GM21423 (cell line): ENCODE measurements around the gene FAM151A.

Experiments used
- ATAC-seq: cut with Tn5 transposase; IDR thresholded peaks from one replicate; pipeline ENCODE4 v1.9.1; 2021; ENCODE audit warnings: mild to moderate bottlenecking, moderate library complexity; ENCODE audit not compliant: unreplicated experiment

The FAM151A gene

DNA sequence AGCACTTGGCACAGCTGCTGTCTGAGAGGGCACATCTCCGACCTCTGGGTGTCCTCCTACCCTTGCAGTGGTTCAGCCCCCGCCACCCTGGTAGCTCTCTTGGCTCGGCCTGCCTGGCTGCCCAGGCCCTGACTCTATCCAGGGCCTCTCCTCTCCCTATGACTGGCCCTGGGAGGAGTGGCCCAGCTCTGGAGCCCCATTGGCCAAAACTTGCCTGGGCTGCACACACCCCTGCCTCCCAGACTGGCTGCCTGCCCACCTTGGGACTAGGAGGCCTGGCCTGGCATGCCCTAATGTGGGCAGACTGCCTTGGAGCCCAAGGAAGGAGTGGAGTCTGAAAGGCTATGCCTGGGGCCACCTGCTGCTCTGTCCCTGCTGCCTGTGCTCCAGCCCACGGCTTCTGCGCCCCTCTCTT is 41.7 kb downstream of the FAM151A start:
- ATAC-seq, result no peak

DNA sequence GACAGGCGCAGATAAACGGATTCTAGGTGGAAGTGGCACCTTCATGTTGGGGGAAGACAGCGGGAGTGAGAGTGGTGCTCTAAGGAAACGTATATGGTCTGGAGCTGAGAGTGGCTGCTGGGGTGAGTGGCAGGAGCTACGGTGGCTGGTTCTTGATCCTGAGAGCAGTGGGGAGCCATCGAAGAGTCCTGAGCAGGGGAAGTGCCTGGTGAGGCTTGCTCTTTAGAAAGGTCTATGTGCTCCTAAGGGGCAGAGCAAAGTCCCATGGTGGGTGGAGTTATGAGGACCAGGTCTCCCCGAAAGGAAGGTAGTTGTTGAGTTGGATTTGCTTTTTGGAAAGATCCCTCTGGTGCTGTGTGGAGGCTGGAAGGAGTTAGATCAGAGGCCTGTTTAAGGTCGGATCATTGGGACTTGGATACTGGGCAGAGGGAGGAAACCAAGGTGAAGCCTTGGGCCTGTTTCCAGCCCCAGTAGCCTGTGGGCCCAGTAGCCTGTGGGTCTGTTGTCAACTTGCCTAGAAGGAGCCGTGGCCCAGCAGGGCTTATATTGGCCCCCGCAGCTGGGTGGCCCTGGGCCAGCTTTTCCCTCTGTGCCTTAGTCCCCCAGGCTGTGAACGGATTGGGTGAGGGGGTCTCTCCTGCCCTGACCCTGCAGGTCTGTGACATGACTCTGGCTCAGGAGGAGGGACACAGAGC is 42.3 kb downstream of the FAM151A start:
- no peak for ATAC-seq

DNA sequence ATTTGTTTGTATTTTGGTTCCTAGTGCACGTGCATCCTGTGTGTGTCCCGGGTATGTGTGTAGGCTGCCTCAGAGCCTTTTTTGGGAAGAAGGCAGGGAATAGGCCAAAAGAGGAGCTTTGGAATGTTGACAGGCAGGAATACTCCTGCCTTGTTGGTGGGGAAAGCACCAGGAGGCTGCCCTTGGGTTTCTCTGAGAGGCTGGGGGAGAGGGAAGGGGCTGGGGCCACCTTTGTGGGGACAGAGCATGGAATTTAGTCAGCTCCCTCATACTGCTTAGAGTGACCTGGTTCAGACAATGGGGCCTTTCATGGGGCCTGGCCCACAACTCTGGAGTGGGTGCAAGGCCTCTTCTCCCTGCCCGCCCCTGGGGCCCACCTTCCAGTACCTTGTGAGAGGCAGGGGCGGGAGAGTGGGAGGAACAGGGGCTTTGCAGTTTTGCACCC is 44.0 kb downstream of the FAM151A start:
- no peak for ATAC-seq

DNA sequence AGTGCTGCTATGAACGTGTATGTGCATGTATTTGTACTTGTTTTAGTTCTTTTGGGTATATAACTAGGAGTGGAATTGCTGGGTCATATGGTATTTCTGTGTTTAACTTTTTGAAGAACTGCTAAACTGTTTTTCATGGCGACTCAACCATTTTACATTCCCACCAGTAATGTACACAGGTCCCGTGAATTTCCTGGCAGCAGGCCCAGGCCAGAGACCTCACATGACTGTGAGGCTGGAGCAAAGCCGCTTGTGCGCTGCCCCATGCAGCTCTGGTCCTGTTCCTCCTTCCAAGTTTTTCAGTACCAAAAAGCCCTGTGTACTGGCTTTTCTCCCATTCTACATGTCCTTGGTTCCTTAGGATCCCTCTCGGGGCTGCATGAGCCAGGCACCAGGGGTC is 45.7 kb downstream of the FAM151A start:
- no peak for ATAC-seq

DNA sequence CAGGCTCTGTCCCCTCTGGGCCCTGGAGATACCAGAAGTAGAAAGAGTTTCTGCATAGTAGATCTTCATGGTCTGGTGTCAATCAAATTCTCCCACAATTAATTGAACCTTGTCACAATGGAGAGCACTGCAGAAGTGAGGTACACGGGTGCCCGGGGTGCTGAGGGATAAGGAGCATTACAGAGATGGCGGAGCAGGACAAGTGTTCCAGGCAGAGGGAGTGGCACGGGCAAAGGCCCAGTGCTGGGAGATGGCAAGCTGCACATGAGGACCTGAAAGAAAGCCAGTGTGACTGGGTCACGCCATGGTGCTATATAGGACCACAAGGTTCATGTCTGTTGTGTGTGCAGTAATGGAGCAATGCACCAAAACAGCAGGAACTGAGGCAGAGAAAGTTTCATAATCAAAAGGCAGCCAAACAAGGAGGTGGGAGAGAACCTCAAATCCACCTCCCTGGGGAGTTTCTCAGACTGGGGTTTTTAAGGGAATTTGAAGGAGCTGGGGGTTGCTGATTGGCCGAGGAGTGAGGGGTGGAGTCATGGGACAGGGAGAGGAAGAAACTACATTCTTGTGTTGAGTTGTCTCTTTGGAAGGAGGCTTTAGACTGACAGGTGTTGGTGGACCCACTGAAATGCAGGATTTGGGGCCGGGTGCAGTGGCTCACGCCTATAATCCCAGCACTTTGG is 47.6 kb downstream of the FAM151A start:
- ATAC-seq, result no peak

DNA sequence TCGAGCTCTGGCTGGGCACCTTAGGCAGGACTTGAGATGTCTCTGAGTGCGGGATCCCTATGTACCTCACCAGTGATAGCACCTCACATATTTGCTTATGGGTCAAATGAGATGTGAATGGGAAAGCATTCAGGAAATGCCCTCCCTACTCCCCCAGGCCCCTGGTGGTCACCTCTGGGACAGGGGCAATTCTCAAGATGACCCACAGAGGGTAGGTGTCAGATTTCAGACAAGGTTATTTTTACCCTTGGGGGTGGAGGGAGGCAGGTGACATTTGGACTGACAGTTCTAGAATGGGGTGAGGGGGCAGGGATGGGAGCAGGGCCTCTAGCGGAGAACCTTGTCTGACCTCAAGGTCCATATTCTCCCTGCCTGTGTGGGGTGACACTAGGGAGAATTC is 48.2 kb downstream of the FAM151A start:
- no peak for ATAC-seq

DNA sequence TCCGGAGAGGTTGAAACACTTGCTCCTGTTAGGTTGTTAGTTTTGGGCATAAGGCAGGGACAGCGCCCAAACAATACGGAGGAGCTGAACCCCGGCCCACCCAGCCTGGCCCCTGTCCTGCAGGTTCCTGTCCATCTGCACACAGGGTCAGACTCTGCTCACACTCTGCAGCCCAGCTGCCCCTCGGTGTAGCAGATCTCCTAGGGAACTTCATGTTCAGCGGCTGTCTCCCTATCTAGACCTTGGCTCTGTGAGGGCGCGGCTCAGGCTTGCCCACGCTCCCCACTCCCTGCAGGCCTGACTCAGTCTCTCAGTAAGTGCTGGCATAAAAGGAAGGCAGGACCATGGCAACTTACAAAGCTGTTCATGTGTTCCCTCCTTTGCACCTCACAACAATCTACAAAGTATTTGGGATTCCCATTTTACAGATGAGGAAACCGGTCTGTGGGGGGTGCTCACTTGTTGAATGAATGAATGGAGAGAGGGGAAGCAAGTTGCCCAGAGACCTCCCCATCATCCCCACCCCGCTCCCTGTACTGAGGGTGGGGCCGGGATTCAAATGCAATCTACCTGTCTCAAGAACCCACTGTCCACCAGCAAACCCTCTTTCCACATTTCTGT is 49.1 kb downstream of the FAM151A start:
- ATAC-seq, result no peak

DNA sequence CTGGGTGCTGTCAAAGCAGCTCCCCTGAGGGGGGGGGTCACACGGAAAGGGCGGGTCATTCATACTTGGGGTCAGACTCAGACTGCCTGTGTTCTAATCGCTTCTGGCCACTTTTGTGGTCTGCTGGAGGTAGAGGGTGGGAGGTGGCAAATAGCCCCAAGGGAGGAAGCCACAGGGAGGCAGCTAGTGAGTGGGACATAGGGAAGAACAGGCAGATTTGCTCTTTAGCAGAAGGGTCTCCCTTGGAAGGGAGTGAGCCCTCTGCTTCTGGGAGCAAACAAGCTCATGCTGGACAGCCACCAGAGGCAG is 50.8 kb downstream of the FAM151A start:
- no peak for ATAC-seq

DNA sequence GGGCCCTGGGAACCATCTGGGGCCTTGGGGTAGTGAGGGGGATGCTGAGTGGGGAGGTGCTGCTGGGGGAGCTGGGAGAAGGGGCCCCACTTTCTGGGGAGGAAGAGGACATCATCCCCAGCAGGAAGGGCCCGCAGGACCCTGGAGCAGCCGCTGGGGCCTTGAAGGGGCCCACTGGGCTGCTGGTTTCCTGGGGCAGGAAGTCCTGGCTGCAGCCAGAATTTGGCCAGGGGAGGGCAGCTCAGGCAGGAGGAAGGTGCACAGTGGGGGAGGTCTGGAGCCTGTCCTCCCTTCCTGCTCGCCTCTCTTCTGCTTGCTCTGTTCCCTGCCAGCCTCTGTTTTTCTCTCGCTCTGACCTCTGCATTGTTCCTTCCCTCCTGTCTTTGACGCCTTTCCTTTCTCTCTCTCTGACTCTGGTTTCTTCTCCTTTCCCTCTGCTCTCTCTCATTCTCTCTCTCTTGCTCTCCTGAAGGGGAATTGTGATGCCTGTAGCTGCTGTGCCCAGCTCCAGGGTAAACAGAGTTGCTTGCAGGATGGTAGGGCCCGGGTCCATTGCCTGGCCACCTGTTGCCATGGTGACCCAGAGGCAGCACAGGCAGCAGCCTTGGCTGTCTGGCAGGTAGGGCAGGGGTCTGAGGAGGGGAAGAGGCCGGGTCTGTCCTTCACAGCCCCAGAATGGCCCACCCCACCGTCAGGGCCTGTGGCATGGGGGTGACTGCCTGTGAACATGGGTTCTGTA is 51.4 kb downstream of the FAM151A start:
- no peak for ATAC-seq

DNA sequence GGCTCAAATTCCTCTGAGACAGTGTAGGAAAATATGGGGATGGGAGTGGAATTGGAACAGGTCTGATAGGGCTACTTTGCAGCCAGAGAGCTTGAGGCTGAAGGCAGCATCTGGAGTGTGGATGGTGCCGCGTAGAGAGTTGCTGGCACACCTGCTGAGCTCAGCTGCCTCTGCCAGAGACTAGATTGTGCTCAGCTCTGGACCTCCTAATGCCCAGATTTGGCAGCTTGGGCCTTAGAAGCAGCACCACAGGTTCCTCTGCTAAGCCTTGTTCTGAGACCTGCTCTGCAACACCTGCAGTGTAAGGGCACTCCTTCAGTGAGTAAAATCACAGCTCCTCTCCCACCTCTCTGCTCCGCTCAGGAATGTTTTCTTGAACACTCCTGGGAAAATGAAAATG is 52.0 kb downstream of the FAM151A start:
- ATAC-seq, result no peak

DNA sequence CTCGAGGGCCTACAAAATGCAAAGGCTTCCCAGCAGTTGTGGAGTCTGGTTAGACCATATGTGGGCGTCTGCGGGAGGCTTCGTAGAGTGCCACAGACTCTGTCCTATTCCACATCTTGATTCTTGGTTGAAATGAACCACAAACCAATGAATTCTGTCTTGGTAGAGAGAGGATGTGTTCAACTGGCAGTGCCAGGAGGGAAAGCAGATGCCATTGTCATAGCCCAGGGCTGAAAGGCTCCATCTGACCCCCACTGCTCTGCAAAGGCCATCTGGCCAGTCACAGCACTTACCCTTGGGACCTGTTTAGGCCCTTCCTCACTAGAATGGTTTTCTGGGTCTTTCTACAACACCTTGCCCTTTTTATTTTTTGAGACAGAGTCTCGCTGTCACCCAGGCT is 53.2 kb downstream of the FAM151A start:
- no peak for ATAC-seq

DNA sequence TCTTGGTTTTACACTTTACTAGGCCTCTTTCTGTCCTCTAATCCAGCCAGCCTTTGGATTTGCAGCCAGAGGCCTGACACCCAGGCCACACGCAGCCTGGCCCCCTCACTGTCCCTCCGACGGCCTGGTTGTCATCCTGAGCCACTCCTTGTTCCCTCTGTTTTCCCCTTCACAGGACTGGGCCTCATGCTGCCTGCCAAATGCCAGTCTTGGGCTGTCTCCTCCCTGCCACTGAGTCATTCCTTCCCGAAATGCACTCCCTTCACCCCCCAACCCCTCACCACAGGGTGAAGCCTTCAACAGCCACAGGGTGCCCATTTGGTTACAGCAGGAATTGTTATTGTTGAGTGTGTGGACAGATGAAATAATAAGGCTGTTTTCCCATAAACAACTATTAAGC is 54.0 kb downstream of the FAM151A start:
- no peak for ATAC-seq

DNA sequence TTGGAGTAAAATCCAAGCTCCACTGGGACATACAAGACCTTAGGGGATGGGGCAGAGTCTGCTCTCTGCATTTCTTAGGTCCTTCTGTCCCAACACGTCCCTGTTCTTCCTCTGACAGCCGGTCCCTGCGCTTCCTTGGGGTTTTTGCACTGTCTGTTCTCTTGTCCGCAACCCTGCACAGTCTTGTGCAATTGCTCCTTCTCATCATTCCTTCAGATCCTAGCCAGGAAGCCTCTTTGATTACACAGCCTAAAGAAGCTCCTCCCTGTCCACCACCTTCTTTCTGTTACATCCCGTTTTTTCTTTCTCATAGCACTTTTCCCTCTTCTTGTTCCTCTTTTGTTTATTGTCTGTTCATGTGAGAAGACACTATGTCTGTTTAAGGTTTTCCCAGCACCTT is 55.4 kb downstream of the FAM151A start:
- ATAC-seq, result no peak

DNA sequence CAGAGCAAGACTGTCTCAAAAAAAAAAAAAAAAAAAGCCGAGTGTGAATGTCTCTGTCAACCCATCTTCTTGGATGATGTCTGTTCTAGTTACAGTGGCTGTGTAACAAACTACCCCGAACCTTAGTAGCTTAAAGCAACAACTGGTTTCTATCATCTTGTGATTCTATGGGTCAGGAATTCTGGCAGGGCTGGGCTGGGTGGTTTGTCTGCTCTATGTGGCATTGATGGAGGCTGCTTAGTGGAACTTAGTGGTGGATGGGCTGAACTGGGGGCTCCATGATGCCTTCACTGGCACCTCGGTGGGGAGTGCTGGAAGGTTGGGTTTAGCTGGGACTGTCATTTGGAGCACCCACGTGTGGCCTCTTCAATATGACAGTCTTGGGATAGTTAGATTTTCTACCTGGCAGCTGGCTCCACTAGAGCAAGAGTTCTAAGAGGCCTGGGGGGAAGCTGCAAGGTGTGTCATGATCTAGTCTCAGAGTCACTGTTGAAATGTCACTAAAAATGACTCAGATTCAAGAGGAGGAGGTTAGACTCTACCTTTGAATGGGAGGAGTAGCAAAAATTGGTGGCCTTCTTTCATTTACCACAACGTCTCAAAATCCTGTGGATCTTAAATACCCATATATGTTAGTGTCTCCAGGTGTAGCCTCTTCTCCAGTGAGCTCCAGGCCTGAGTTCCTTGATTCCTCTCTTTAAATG is 56.7 kb downstream of the FAM151A start:
- no peak for ATAC-seq

DNA sequence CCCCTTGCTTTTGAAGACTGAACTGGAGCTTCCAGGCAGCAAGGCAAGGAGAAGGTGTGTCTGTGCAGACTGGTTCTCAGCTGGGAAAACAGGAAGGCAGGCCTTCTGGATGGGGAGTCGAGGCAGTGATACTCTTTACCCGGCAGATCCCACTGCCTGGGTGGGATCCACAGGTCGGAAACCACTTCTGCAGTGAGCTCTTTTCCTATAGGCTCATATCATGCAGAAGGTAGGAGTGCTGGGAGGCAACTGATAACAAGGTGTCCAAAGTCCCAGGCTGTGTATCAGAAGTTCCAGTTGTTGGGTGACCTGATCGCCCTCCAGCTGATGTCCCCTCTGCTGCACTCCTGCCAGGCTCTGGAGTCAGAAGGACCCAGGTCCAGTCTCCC is 58.2 kb downstream of the FAM151A start:
- ATAC-seq, result no peak

DNA sequence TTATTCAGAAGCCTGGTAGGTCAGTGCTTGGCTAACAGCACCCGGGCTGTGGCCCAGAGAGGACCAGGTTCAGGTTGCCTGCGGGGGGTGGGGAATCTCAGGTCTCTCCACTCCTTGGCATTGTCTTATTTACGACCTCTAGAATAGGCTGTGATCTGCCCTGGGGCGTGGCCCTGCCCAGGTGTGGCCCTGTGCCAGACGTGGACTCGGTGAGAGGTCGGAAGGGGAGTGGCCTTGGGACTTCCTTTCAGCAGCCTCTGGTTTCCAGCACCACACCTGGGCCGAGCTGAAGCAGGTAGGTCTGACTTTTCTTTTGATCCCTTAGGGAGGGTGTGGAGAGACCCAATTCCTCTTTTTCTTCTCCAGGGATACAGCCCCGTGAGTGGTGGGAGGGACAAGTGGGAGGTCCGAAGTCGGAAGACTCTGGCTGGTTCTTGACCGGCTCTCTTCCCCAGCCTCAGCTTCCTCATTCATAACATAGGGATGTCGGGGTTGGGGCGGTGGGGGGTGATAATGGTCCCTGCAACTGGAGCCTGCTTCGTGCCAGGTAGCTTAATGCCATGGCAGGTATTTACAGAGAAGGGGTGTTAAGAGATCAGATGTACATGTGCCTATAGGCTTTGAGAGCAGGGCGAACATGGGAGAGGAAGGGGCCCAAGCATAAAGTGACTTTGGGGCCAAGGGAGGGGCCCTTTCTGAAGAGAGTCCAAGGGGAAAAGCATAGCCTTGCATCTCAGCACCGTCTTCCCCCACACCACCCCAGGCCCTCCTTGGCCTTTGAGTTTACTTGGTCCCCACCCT is 58.8 kb downstream of the FAM151A start:
- no peak for ATAC-seq

DNA sequence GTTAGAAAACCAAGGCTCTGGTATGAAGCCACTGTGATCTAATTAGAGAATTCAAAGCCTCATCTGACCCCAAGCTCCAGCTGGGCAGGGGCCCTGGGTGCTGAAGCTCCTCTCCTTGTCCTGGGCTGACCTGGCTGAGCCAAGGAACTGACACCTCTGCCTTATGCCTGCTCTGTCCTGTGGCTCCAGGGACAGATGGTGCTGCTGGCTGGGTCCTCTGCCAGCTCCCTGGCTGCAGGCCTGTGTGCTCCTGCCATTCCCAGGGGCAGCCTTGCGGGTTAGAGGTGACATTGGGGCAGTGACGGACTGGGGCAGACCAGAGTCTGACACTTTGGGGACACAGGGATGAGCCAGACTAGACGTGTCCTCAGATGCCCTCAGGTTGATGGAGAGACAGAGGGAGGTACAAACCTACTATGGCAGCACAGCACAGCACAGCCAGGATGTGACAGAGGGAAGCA is 63.5 kb downstream of the FAM151A start:
- no peak for ATAC-seq
